Neuronal stem cell (in vitro differentiated cells): ENCODE data around the gene ROBO4. TPM values are rescaled to one million over a fixed set of nuclear protein-coding genes. Genes with fewer than 3 reads are reported as not detected.

Experiments used
- DNase-seq: peaks from one replicate; pipeline ENCODE4 v3.0.0-alpha.2; 2013; ENCODE audit warnings: low spot score
- H2AFZ ChIP-seq: one replicate; pipeline ENCODE4 v1.6.1; 2013; ENCODE audit warnings: mild to moderate bottlenecking, low read length, inconsistent platforms
- H2AK5ac ChIP-seq: 2 replicates; pipeline ENCODE4 v1.6.1; 2013; ENCODE audit warnings: low read depth, mild to moderate bottlenecking, inconsistent platforms, low read length, moderate library complexity, mixed read lengths
- H2BK120ac ChIP-seq: 2 replicates; pipeline ENCODE4 v1.6.1; 2013; ENCODE audit warnings: low read depth, mild to moderate bottlenecking, inconsistent platforms, low read length, moderate library complexity, mixed read lengths
- H2BK12ac ChIP-seq: one replicate; pipeline ENCODE4 v1.6.1; 2013; ENCODE audit warnings: low read length, inconsistent platforms
- H2BK15ac ChIP-seq: 2 replicates; pipeline ENCODE4 v1.6.1; 2013; ENCODE audit warnings: mild to moderate bottlenecking, low read length, inconsistent platforms, mixed read lengths
- H2BK5ac ChIP-seq: one replicate; pipeline ENCODE4 v1.6.1; 2013; ENCODE audit warnings: inconsistent platforms, mild to moderate bottlenecking, low read length, moderate library complexity
- H3K14ac ChIP-seq: one replicate; pipeline ENCODE4 v1.6.1; 2013; ENCODE audit warnings: low read length, inconsistent platforms
- H3K18ac ChIP-seq: 2 replicates; pipeline ENCODE4 v1.6.1; 2013; ENCODE audit warnings: low read length, inconsistent platforms
- H3K23ac ChIP-seq: 2 replicates; pipeline ENCODE4 v1.6.1; 2013; ENCODE audit warnings: low read depth, mild to moderate bottlenecking, mixed read lengths, low read length, inconsistent platforms; ENCODE audit not compliant: poor library complexity
- H3K27ac ChIP-seq: replicated peaks from 3 replicates; pipeline ENCODE4 v1.5.1; 2013; ENCODE audit warnings: low read length, inconsistent platforms
- H3K27me3 ChIP-seq, 3 experiments: 2 replicates each; pipeline ENCODE4 v1.6.1; 2013; ENCODE audit warnings: low read length in 3 of 3, mild to moderate bottlenecking in 2 of 3, inconsistent platforms in 1 of 3, low read depth in 1 of 3, mixed read lengths in 1 of 3, moderate library complexity in 1 of 3; ENCODE audit not compliant: control insufficient read depth in 3 of 3, insufficient read depth in 3 of 3
- H3K36me3 ChIP-seq, 2 donors: replicated peaks in 1 of 2; 2 replicates each; pipeline ENCODE4 v1.6.1; 2013; ENCODE audit warnings: low read length in 2 of 2; ENCODE audit not compliant: control insufficient read depth in 2 of 2, insufficient read depth in 2 of 2
- H3K4ac ChIP-seq: 2 replicates; pipeline ENCODE4 v1.6.1; 2013; ENCODE audit warnings: inconsistent platforms, mild to moderate bottlenecking, low read length, moderate library complexity
- H3K4me1 ChIP-seq, 2 donors: 1 replicate in 1 of 2; 2 replicates in 1 of 2; pipeline ENCODE4 v1.6.1; 2013; ENCODE audit warnings: low read length in 2 of 2, low read depth in 1 of 2; ENCODE audit not compliant: control insufficient read depth in 2 of 2, insufficient read depth in 1 of 2
- H3K4me2 ChIP-seq: one replicate; pipeline ENCODE4 v1.6.1; 2013; ENCODE audit warnings: mild to moderate bottlenecking, low read length, inconsistent platforms; ENCODE audit not compliant: insufficient read depth, poor library complexity, severe bottlenecking
- H3K4me3 ChIP-seq, 2 donors: 2 replicates each; pipeline ENCODE4 v1.5.1; 2013; ENCODE audit warnings: low read length in 2 of 2, mild to moderate bottlenecking in 2 of 2, inconsistent platforms in 1 of 2, moderate library complexity in 1 of 2
- H3K79me1 ChIP-seq: one replicate; pipeline ENCODE4 v1.6.1; 2013; ENCODE audit warnings: low read depth, mild to moderate bottlenecking, inconsistent platforms, low read length, moderate library complexity
- H3K9ac ChIP-seq: one replicate; pipeline ENCODE4 v1.6.1; 2013; ENCODE audit warnings: mild to moderate bottlenecking, low read depth, low read length, inconsistent platforms; ENCODE audit not compliant: poor library complexity
- H3K9me3 ChIP-seq, 2 donors: replicated peaks in 1 of 2; 2 replicates each; pipeline versions ENCODE3 to v1.6.1; 2013; ENCODE audit warnings: low read length in 2 of 2, mild to moderate bottlenecking in 2 of 2, inconsistent platforms in 1 of 2, low read depth in 1 of 2, mixed read lengths in 1 of 2, moderate library complexity in 1 of 2; ENCODE audit not compliant: control insufficient read depth in 2 of 2, insufficient read depth in 1 of 2
- H4K8ac ChIP-seq: one replicate; pipeline ENCODE4 v1.6.1; 2013; ENCODE audit warnings: low read depth, mild to moderate bottlenecking, inconsistent platforms, low read length, moderate library complexity
- H4K91ac ChIP-seq: one replicate; pipeline ENCODE4 v1.6.1; 2013; ENCODE audit warnings: low read length, low read depth, mild to moderate bottlenecking, inconsistent platforms; ENCODE audit not compliant: poor library complexity
- WGBS, 2 donors: extraction: QIAGEN DNeasy Blood & Tissue Kit; methylation state at CpG; one replicate each; pipeline ENCODE4 v1.1.7; 2013; ENCODE audit warnings: missing lambda C conversion rate in 2 of 2, mixed read lengths in 1 of 2; ENCODE audit not compliant: insufficient read length in 2 of 2, insufficient replicate concordance in 1 of 2; ENCODE audit errors: extremely low coverage in 2 of 2; 5-methylcytosine and 5-hydroxymethylcytosine counted together
- polyA plus RNA-seq, 2 experiments: library from polyadenylated mRNA; stranded (reverse); fragments of 200-250 nt; gene quantifications; one replicate each; pipeline ENCODE4 v1.2.3, GENCODE V29; 2013

The ROBO4 gene
- not detected for polyA plus RNA-seq (2013, experiment 1 of 2)
- polyA plus RNA-seq (2013, experiment 2 of 2), result not detected

GRCh38 chr11:124897674-124898262, at the start of gene ROBO4:
Gene ROBO4 (minus strand): TSS chr11:124897865. CDS start chr11:124897795, 70 bp downstream.
- Histone ChIP-seq H3K4me3 (no peak within 1 kb of the TSS), H2AFZ (peak within 1 kb of the TSS; percentile 92), H3K9me3 (no peaks in the 10 kb centered on the region), H3K36me3 (no peaks in the 10 kb centered on the region), H2BK5ac (no peak within 1 kb of the TSS), H2BK120ac (no peak within 1 kb of the TSS), H4K91ac (peak within 1 kb of the TSS; percentile 16), H3K4ac (no peak within 1 kb of the TSS), H2BK15ac (no peak within 1 kb of the TSS), H2AK5ac (peak within 1 kb of the TSS; percentile 21), H4K8ac (no peak within 1 kb of the TSS), H3K27me3 (peaks cover 0 to 39% (median 0%) of the 10 kb centered on the region in 3 experiments), H3K4me1 (peaks cover 3 to 8% of the 10 kb centered on the region in 2 donors), H3K9ac (no peak within 1 kb of the TSS), H3K79me1 (no peaks in the 10 kb centered on the region), H3K18ac (peak within 1 kb of the TSS; percentile 67), H2BK12ac (no peak within 1 kb of the TSS), H3K23ac (peak within 1 kb of the TSS; percentile 70), H3K4me2 (no peak within 1 kb of the TSS), H3K14ac (peak within 1 kb of the TSS; percentile 12), H3K27ac (no peak within 1 kb of the TSS)
- no peak for DNase-seq
- WGBS, 2 donors, result no CpG with 5 or more reads among the region's 12 CpGs

GRCh38 chr11:124946735-124947141, 49.1 kb upstream of the ROBO4 start:
- DNase-seq, result no peak
- H3K79me1 ChIP-seq, result no peaks in the 10 kb centered on the region

GRCh38 chr11:124945826-124946225, 48.2 kb upstream of the ROBO4 start:
- no peak overlapping the region for H2BK15ac ChIP-seq
- no peak overlapping the region for H4K8ac ChIP-seq
- no peak overlapping the region for H3K23ac ChIP-seq
- no peak overlapping the region for H4K91ac ChIP-seq
- no peak overlapping the region for H2AK5ac ChIP-seq
- H2BK12ac ChIP-seq, result no peak overlapping the region
- H2BK120ac ChIP-seq, result no peak overlapping the region
- no peak for DNase-seq
- H3K18ac ChIP-seq, result no peak overlapping the region
- H3K9me3 ChIP-seq, result no peaks in the 10 kb centered on the region
- H3K27ac ChIP-seq, result no peak overlapping the region
- H3K4me1 ChIP-seq, result peaks cover 6 to 11% of the 10 kb centered on the region in 2 donors
- no CpG with 5 or more reads among the region's 6 CpGs for WGBS, 2 donors
- no peak overlapping the region for H3K4me3 ChIP-seq
- H3K14ac ChIP-seq, result no peak overlapping the region
- no peak overlapping the region for H2BK5ac ChIP-seq
- H2AFZ ChIP-seq, result no peak overlapping the region
- no peaks in the 10 kb centered on the region for H3K79me1 ChIP-seq
- no peak overlapping the region for H3K4me2 ChIP-seq
- H3K36me3 ChIP-seq, result no peaks in the 10 kb centered on the region
- no peaks in the 10 kb centered on the region for H3K27me3 ChIP-seq
- H3K9ac ChIP-seq, result no peak overlapping the region
- no peak overlapping the region for H3K4ac ChIP-seq

More at GRCh38 chr11:124946735-124947141, 49.1 kb upstream of the ROBO4 start:
- Histone ChIP-seq H3K9ac (no peak overlapping the region), H3K9me3 (no peaks in the 10 kb centered on the region), H3K36me3 (no peaks in the 10 kb centered on the region), H3K4me2 (no peak overlapping the region), H3K4me1 (peaks cover 6 to 11% of the 10 kb centered on the region in 2 donors), H2BK12ac (no peak overlapping the region), H3K4ac (no peak overlapping the region), H2AK5ac (no peak overlapping the region), H3K14ac (no peak overlapping the region), H3K23ac (no peak overlapping the region), H2BK15ac (no peak overlapping the region), H2AFZ (no peak overlapping the region), H2BK120ac (no peak overlapping the region), H2BK5ac (no peak overlapping the region), H3K27ac (no peak overlapping the region), H4K91ac (no peak overlapping the region), H3K4me3 (no peak overlapping the region), H3K18ac (no peak overlapping the region), H4K8ac (no peak overlapping the region), H3K27me3 (no peaks in the 10 kb centered on the region)
- no CpG with 5 or more reads among the region's 2 CpGs for WGBS, 2 donors

GRCh38 chr11:124944565-124944964, 46.9 kb upstream of the ROBO4 start:
- H3K14ac ChIP-seq, result no peak overlapping the region
- H4K8ac ChIP-seq, result no peak overlapping the region
- H2AK5ac ChIP-seq, result no peak overlapping the region
- H3K4me3 ChIP-seq, result no peak overlapping the region
- no CpG with 5 or more reads among the region's 3 CpGs for WGBS, 2 donors
- no peak for DNase-seq
- H3K9me3 ChIP-seq, result no peaks in the 10 kb centered on the region
- no peak overlapping the region for H2AFZ ChIP-seq
- H3K79me1 ChIP-seq, result no peaks in the 10 kb centered on the region
- no peak overlapping the region for H3K27ac ChIP-seq
- no peak overlapping the region for H2BK5ac ChIP-seq
- H3K4ac ChIP-seq, result no peak overlapping the region
- H3K23ac ChIP-seq, result no peak overlapping the region
- no peak overlapping the region for H3K4me2 ChIP-seq
- no peaks in the 10 kb centered on the region for H3K36me3 ChIP-seq
- no peak overlapping the region for H3K18ac ChIP-seq
- H4K91ac ChIP-seq, result no peak overlapping the region
- peaks cover 6 to 11% of the 10 kb centered on the region in 2 donors for H3K4me1 ChIP-seq
- H2BK120ac ChIP-seq, result no peak overlapping the region
- H3K9ac ChIP-seq, result no peak overlapping the region
- no peaks in the 10 kb centered on the region for H3K27me3 ChIP-seq
- H2BK12ac ChIP-seq, result no peak overlapping the region
- H2BK15ac ChIP-seq, result no peak overlapping the region
